ENCODE measurements around the gene SRL.
"Not testable (repeated sequence)": the region's sequence is repeated elsewhere in the genome, so short reads cannot be mapped to it uniquely, and the experiment has no call there.

SRL gene

DNA sequence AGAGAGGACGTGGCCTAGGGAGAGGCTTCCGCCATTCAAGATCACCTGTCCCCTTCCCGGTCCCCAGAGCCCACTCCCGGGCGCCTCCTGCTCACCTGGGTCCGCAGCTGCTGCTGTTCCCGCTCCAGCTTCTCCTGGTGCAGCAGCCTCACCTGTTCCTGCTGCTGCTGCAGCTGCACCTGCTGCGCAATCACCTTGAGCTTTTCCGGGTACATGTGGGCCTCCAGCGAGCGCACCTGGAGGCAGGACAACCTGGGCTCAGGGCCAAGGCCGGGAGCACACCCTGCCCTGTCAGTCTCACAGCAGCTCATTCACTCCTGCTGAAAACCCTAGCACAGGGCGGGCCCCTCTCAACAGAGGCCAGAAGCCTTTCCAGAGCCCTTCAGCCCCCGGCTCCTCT is 18.5 kb upstream of the SRL start:
- no peak overlapping the region for H3K9ac ChIP-seq (ENCODE audit: low read length)
- H3K9me3 ChIP-seq (ENCODE audit: control insufficient read depth, insufficient read depth, low read depth, low read length): no peaks in the 10 kb centered on the region
- peaks cover 51% of the 10 kb centered on the region for H3K36me3 ChIP-seq (ENCODE audit: control insufficient read depth, insufficient read depth, low read length)
- H3K4me3 ChIP-seq (ENCODE audit: low read depth, low read length): no peak overlapping the region
- no peaks in the 10 kb centered on the region for H3K27me3 ChIP-seq (ENCODE audit: control insufficient read depth, insufficient read depth, low read length)
- no peak overlapping the region for H3K27ac ChIP-seq (ENCODE audit: low read depth, low read length)
- H3K4me1 ChIP-seq (ENCODE audit: control insufficient read depth, insufficient read depth, low read length): peaks cover 15% of the 10 kb centered on the region; the same call in 1 of the 2 replicates

DNA sequence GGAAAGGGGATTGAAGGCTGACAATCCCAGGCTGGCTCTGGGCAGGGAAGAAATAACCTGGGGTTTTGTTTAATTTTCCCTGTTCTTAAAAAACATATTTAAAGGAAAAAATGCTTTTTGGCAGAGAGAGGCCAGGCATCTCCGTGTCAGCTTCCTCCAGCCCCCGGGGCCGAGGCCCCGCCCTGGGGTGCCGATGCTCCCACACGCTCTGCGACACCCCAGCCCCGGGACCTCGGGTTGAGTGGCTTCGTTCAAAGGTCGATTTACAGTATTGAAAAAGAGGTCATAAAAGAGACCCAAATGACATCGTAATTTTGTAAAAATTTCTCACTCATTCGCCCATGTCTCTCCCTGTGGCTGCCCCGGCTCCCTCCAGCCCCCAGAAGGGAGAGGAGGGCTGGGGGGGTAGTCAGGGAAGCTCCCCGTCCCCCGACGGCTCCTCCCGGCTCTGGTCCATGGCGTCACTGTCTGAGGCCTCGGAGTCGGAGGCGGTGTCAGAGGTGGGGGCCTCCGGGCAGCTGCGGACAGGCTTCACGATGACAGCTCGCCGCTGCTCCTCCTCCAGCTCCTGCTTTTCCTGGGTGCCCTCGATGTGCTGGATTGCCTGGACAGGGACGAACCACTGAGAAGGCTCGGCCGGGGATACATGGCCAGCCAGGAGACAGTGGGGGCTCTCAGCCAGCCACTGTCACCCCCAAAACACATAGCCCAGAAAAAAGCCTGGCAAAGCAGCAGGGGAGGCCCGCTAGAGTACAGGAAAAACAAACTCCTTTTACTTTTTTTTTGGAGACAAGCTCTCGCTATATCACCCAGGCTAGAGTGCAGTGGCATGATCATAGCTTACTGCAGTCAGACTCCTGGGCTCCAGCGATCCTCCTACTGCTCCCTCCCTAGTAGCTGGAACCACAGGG is 16.0 kb upstream of the SRL start:
- Histone ChIP-seq H3K4me1 (ENCODE audit: control insufficient read depth, insufficient read depth, low read length) (no peaks in the 10 kb centered on the region), H3K4me3 (ENCODE audit: low read depth, low read length) (no peak overlapping the region), H3K9ac (ENCODE audit: low read length) (no peak overlapping the region), H3K27me3 (ENCODE audit: control insufficient read depth, insufficient read depth, low read length) (no peaks in the 10 kb centered on the region), H3K27ac (ENCODE audit: low read depth, low read length) (no peak overlapping the region), H3K9me3 (ENCODE audit: control insufficient read depth, insufficient read depth, low read depth, low read length) (no peaks in the 10 kb centered on the region), H3K36me3 (ENCODE audit: control insufficient read depth, insufficient read depth, low read length) (peaks cover 52% of the 10 kb centered on the region)

DNA sequence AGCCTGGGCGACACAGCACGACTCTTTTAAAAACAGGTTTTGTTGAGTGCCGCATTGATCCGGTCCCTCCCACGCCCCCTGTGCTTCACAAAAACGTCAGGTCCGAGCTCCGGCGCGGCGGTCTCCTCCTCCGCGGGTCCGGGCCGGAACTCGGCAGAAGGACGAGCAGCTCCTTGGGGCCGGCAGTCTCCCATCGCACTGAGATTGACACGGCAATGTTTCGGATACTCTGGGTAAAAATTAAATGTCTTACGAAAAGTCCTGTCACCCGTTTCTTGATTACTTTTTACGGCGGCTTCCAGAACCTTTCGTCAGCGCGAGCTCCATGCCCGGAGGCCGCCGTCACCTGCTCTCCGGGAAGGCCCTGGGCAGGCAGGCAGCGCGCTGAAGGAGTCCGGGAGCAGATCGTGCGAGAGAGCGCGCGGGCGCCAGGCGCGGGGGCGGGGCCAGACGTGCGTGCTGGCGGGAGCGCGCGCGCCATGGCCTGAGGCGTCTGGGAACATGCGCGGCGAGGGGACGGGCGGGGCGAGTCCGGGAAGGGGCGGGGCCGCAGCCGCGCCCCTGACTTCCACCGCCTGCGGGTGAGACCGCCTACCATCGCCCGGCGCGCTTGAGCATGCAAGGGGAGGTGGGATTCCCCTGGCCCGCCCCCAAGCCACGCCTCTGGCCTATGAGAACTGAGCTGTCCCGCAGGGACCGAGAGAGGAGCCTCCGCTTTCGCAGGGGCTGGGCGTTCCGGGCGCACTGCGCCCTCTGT is 11.7 kb upstream of the SRL start:
- Histone ChIP-seq H3K36me3 (ENCODE audit: control insufficient read depth, insufficient read depth, low read length) (peaks cover 21% of the 10 kb centered on the region), H3K27me3 (ENCODE audit: control insufficient read depth, insufficient read depth, low read length) (no peaks in the 10 kb centered on the region), H3K27ac (ENCODE audit: low read depth, low read length) (peak overlapping the region; percentile 73; the same call in 1 of the 2 replicates)

DNA sequence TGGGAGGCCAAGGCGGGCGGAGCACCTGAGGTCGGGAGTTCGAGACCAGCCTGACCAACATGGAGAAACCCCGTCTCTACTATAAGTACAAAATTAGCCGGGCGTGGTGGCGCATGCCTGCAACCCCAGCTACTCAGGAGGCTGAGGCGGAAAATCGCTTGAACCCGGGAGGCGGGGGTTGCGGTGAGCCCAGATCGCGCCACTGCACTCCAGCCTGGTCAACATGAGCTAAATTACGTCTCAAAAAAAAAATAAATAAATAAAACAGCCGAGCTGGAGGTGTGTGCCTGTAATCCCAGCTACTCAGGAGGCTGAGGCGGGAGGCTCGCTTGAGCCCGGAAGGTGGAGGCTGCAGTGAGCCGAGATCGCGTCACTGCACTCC is 11.1 kb upstream of the SRL start:
- Histone ChIP-seq H3K36me3 (ENCODE audit: control insufficient read depth, insufficient read depth, low read length) (peaks cover 17% of the 10 kb centered on the region), H3K4me3 (ENCODE audit: low read depth, low read length) (peak overlapping the region; percentile 81), H3K9ac (ENCODE audit: low read length) (peak overlapping the region; percentile 81)
- H3K27me3 ChIP-seq (ENCODE audit: control insufficient read depth, insufficient read depth, low read length); H3K27ac ChIP-seq (ENCODE audit: low read depth, low read length); H3K4me1 ChIP-seq (ENCODE audit: control insufficient read depth, insufficient read depth, low read length); H3K9me3 ChIP-seq (ENCODE audit: control insufficient read depth, insufficient read depth, low read depth, low read length): not testable (repeated sequence)

More for the DNA sequence above, 11.7 kb upstream of the SRL start:
- Histone ChIP-seq H3K9me3 (ENCODE audit: control insufficient read depth, insufficient read depth, low read depth, low read length) (no peaks in the 10 kb centered on the region), H3K4me1 (ENCODE audit: control insufficient read depth, insufficient read depth, low read length) (0 out of 2 replicates have a peak, but pooled peaks cover 3% of the 10 kb centered on the region), H3K4me3 (ENCODE audit: low read depth, low read length) (peak overlapping the region; percentile 81), H3K9ac (ENCODE audit: low read length) (peak overlapping the region; percentile 81)

DNA sequence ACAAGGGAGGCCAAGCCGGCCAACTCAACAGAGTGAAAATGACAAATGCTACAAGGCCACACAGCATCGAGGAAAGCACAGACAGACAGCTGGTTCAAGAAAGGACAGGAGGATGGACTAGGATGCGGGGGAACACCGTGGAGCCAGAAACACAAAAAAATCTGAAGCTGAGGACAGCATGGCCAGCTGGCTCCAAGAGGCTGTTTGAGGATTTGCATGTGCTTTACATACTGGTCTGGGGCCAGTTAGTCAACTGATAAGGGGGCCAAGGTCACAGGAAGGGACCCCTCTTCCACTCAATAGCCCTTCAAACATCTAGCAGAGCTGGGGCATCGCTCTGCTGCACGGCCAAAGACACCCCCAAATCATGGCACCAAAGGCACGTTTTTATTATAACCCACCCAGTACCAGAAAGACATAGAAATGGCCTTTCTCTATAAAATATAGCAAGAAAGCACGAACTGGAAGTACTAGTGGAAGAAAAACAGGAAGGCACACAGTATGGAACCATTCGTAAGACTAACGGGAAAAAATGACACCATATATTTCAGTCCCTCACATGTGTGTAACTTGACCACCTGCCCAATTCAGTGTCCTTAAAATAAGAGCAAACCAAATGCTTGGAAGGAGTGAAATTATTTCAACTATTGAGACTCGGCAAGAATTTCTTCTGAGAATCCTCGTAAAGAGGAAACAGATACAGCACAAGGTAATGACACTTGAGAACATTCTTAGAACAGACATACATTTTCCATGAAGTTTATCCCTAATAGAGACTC is 7.8 kb upstream of the SRL start:
- Histone ChIP-seq H3K36me3 (ENCODE audit: control insufficient read depth, insufficient read depth, low read length) (no peaks in the 10 kb centered on the region), H3K9me3 (ENCODE audit: control insufficient read depth, insufficient read depth, low read depth, low read length) (no peaks in the 10 kb centered on the region), H3K9ac (ENCODE audit: low read length) (no peak overlapping the region), H3K27ac (ENCODE audit: low read depth, low read length) (no peak overlapping the region), H3K27me3 (ENCODE audit: control insufficient read depth, insufficient read depth, low read length) (no peaks in the 10 kb centered on the region), H3K4me1 (ENCODE audit: control insufficient read depth, insufficient read depth, low read length) (peaks cover 7% of the 10 kb centered on the region), H3K4me3 (ENCODE audit: low read depth, low read length) (no peak overlapping the region)

DNA sequence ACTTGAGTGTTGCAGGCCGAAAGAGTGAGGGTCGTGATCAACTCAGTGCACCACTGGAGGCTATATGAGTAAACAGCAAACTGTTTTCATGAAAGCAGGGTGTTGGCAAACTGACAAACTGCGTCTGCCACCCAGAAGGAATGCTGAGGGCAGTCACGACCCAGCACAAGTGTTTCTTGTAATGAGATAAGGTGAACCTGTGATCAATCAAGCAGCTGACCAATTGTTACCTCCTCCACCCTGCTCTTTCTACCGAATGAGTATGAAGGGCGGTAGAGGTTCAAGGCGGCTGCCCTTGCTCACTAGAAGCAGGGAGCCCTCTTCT is 5.5 kb upstream of the SRL start:
- Histone ChIP-seq H3K9ac (ENCODE audit: low read length) (no peak overlapping the region), H3K36me3 (ENCODE audit: control insufficient read depth, insufficient read depth, low read length) (no peaks in the 10 kb centered on the region), H3K9me3 (ENCODE audit: control insufficient read depth, insufficient read depth, low read depth, low read length) (no peaks in the 10 kb centered on the region), H3K4me1 (ENCODE audit: control insufficient read depth, insufficient read depth, low read length) (peaks cover 7% of the 10 kb centered on the region), H3K27ac (ENCODE audit: low read depth, low read length) (no peak overlapping the region), H3K4me3 (ENCODE audit: low read depth, low read length) (no peak overlapping the region), H3K27me3 (ENCODE audit: control insufficient read depth, insufficient read depth, low read length) (no peaks in the 10 kb centered on the region)

DNA sequence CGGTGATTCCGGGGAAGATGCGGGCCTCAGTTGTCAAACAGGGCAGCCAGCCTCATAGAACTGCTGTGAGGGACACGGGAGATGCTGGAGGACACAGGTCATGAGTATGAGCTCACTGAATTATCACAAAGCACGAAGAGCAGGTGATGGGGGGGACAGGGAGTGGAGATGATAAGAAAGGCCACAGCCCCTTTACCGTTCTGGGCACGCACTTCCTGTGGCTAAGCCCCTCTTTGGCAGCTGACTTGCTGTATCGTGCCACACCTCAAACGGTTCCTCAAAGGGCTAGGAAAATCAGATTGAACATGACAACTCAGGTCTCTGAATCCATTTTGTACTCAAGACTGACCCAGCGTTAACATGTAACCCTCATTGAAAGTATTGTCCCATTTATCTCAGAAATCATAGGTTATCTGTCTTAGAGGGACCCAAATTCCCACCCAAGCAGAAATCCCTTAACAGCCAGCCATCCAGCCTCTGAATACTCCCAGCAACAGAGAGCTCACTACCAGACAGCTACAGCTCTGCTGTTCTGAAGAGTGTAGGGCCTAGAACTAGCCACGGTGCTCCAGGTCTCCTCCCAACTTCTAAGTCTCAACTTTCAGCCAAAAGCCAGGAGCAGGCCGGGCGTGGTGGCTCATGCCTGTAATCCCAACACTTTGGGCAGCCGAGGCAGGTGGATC is 5.0 kb upstream of the SRL start:
- Histone ChIP-seq H3K9me3 (ENCODE audit: control insufficient read depth, insufficient read depth, low read depth, low read length) (no peaks in the 10 kb centered on the region), H3K4me1 (ENCODE audit: control insufficient read depth, insufficient read depth, low read length) (peaks cover 7% of the 10 kb centered on the region), H3K9ac (ENCODE audit: low read length) (no peak overlapping the region), H3K4me3 (ENCODE audit: low read depth, low read length) (no peak overlapping the region), H3K27ac (ENCODE audit: low read depth, low read length) (no peak overlapping the region), H3K27me3 (ENCODE audit: control insufficient read depth, insufficient read depth, low read length) (no peaks in the 10 kb centered on the region), H3K36me3 (ENCODE audit: control insufficient read depth, insufficient read depth, low read length) (no peaks in the 10 kb centered on the region)

DNA sequence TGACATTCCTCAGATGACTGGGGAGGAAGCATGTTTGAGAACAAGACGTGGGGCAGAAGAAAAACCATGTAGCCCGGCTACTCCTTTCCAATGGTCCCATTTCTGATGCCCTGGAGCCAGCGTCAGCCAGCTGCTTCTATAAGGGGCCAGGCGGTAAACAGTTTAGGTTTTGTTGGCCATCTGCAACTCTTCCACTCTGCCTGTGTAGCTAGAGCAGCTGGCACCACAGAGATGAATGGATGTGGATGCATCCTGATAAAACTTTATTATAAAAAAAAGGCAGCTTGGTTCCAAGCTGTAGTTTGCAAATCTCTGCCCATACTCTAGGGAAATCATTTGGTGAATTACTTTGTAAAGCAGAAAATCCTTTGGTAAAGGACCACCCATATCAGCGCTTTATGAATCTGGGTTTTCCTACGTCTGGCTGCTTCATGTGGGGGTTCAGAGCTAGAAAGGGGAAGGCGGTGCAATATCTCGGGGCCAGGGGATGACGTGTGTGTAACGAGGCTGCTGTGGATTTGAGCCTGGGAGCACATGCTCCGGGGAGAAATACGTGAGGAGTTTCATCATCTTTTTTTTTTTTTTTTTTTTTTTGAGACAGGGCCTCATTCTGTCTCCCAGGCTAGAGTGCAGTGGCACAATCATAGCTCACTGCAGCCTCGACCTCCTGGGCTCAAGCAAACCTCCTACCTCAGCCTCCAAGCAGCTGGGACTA is 3.4 kb upstream of the SRL start:
- Histone ChIP-seq H3K9ac (ENCODE audit: low read length) (no peak overlapping the region), H3K27ac (ENCODE audit: low read depth, low read length) (no peak overlapping the region), H3K4me3 (ENCODE audit: low read depth, low read length) (no peak overlapping the region), H3K36me3 (ENCODE audit: control insufficient read depth, insufficient read depth, low read length) (no peaks in the 10 kb centered on the region), H3K4me1 (ENCODE audit: control insufficient read depth, insufficient read depth, low read length) (peaks cover 13% of the 10 kb centered on the region), H3K27me3 (ENCODE audit: control insufficient read depth, insufficient read depth, low read length) (no peaks in the 10 kb centered on the region), H3K9me3 (ENCODE audit: control insufficient read depth, insufficient read depth, low read depth, low read length) (no peaks in the 10 kb centered on the region)

DNA sequence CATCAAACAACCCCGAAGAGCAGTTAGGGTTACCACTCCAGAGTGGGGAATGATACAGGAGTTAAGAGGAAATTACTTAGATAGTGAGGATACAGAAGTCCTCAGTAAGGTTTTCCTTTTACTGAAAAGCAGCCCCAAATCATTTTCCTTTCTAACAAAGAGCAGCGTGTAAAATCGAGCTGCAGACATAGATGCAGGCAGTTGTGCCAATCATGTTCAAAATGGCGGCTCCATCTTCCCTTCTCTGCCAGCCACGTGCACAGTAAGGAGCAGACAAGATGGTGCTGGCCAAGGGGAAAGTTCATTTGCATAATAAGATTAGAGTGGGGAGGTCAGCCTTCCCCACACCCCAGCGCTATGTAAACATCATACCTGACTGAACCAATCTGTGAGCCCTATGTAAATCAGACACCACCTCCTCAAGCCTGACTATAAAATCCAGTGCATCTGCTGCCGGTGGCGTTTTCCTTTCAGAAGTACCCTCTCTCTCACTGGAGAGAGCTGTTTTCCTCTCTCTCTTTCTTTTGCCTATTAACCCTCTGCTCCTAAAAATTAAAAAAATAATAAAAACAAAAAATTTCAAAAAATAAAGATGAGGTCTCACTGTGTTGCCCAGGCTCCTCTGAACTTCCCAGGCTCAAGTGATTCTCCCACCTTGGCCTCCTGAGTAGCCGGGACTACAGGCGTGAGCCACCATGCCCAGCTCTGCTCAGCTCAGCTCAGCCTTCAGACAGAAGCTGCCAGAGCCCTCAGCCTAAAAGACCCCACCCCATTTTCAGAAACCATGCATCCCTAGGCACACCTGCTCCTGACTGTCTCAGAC is 2.6 kb upstream of the SRL start:
- H3K27me3 ChIP-seq (ENCODE audit: control insufficient read depth, insufficient read depth, low read length): no peaks in the 10 kb centered on the region
- no peaks in the 10 kb centered on the region for H3K9me3 ChIP-seq (ENCODE audit: control insufficient read depth, insufficient read depth, low read depth, low read length)
- H3K4me1 ChIP-seq (ENCODE audit: control insufficient read depth, insufficient read depth, low read length): peaks cover 13% of the 10 kb centered on the region
- H3K36me3 ChIP-seq (ENCODE audit: control insufficient read depth, insufficient read depth, low read length): no peaks in the 10 kb centered on the region
- no peak overlapping the region for H3K27ac ChIP-seq (ENCODE audit: low read depth, low read length)
- H3K9ac ChIP-seq (ENCODE audit: low read length): no peak overlapping the region
- no peak overlapping the region for H3K4me3 ChIP-seq (ENCODE audit: low read depth, low read length)
